WTC11 (cell line): ENCODE data around the gene RNPEPL1. TPM values are rescaled to one million over a fixed set of nuclear protein-coding genes. Genes with fewer than 3 reads are reported as not detected.

Source experiments
- ATAC-seq: fragments of 200-7000 bp; cut with Tn5 transposase; 2 replicates; pipeline ENCODE4 v1.10.0; 2021; ENCODE audit warnings: mild to moderate bottlenecking, moderate library complexity
- CTCF ChIA-PET: fragments of 300-600 bp; sonication (Branson Sonifier 250); formaldehyde crosslinking; loops from one replicate; lab custom pipeline; 2021; ENCODE audit warnings: antibody characterized with exemption; lab: Charles Lee
- POLR2A ChIA-PET: fragments of 350-600 bp; sonication (Branson Sonifier 250); formaldehyde crosslinking; loops from one replicate; lab custom pipeline; 2021; ENCODE audit warnings: antibody characterized with exemption; lab: Charles Lee
- DNase-seq: peaks from one replicate; pipeline ENCODE4 v3.0.0; 2021; ENCODE audit warnings: low spot score
- H3K27ac Mint-ChIP-seq: 2 replicates; pipeline ENCODE4 v1.8.0; 2021; ENCODE audit warnings: mixed read lengths
- H3K27me3 Mint-ChIP-seq: 2 replicates; pipeline ENCODE4 v1.8.0; 2021; ENCODE audit warnings: low read depth, mild to moderate bottlenecking, moderate library complexity, mixed read lengths
- H3K36me3 Mint-ChIP-seq: 2 replicates; pipeline ENCODE4 v1.8.0; 2021; ENCODE audit warnings: mixed read lengths
- H3K4me1 Mint-ChIP-seq: 2 replicates; pipeline ENCODE4 v1.8.0; 2022; ENCODE audit warnings: mixed read lengths
- H3K4me3 Mint-ChIP-seq: 2 replicates; pipeline ENCODE4 v1.8.0; 2021; ENCODE audit warnings: mild to moderate bottlenecking, moderate library complexity, mixed read lengths
- H3K9me3 Mint-ChIP-seq: 2 replicates; pipeline ENCODE4 v1.8.0; 2021; ENCODE audit warnings: mixed read lengths
- CREB1 ChIP-seq: sonication (generic); formaldehyde crosslinking; IDR thresholded peaks from 2 replicates; pipeline ENCODE4 v1.8.0; 2023; ENCODE audit warnings: mild to moderate bottlenecking, missing genetic modification reagents
- GRHL2 ChIP-seq: fragments of 250-450 bp; sonication (Bioruptor Pico); IDR thresholded peaks from 2 replicates; pipeline ENCODE4 v1.8.0; 2022; ENCODE audit warnings: mild to moderate bottlenecking, moderate library complexity; ENCODE audit not compliant: insufficient replicate concordance, severe bottlenecking
- HMGA2 ChIP-seq: fragments of 250-450 bp; sonication (Bioruptor Pico); IDR thresholded peaks from 2 replicates; pipeline ENCODE4 v1.4.0; 2021; ENCODE audit warnings: mild to moderate bottlenecking, moderate library complexity
- MYBL2 ChIP-seq: sonication (generic); formaldehyde crosslinking; IDR thresholded peaks from 2 replicates; pipeline ENCODE4 v1.8.1; 2023; ENCODE audit warnings: mild to moderate bottlenecking, moderate library complexity, missing genetic modification reagents
- NFYB ChIP-seq: sonication (generic); formaldehyde crosslinking; conservative IDR thresholded peaks from 2 replicates; pipeline ENCODE4 v1.8.0; 2022; ENCODE audit warnings: low read depth, missing genetic modification reagents
- NR3C1 ChIP-seq: sonication (generic); formaldehyde crosslinking; conservative IDR thresholded peaks from 2 replicates; pipeline ENCODE4 v1.8.1; 2023; ENCODE audit warnings: low read depth, mild to moderate bottlenecking, missing genetic modification reagents
- OVOL2 ChIP-seq: fragments of 250-450 bp; sonication (Bioruptor Pico); IDR thresholded peaks from 2 replicates; pipeline ENCODE4 v1.9.0; 2021; ENCODE audit warnings: mild to moderate bottlenecking, borderline replicate concordance
- PRRX2 ChIP-seq: fragments of 250-450 bp; sonication (Bioruptor Pico); IDR thresholded peaks from 2 replicates; pipeline ENCODE4 v1.8.0; 2021; ENCODE audit warnings: mild to moderate bottlenecking
- TCF7 ChIP-seq: sonication (generic); formaldehyde crosslinking; IDR thresholded peaks from 2 replicates; pipeline ENCODE4 v1.8.0; 2022; ENCODE audit warnings: mild to moderate bottlenecking, low read depth, missing genetic modification reagents, moderate library complexity
- TEAD1 ChIP-seq: sonication (generic); formaldehyde crosslinking; IDR thresholded peaks from 2 replicates; pipeline ENCODE4 v1.8.0; 2022; ENCODE audit warnings: mild to moderate bottlenecking, missing genetic modification reagents
- TEAD4 ChIP-seq: sonication (generic); formaldehyde crosslinking; IDR thresholded peaks from 2 replicates; pipeline ENCODE4 v1.8.0; 2022; ENCODE audit warnings: mild to moderate bottlenecking, missing genetic modification reagents
- ZNF121 ChIP-seq: sonication (generic); formaldehyde crosslinking; IDR thresholded peaks from 2 replicates; pipeline ENCODE4 v1.8.0; 2023; ENCODE audit warnings: missing genetic modification reagents
- ZNF138 ChIP-seq: sonication (generic); formaldehyde crosslinking; conservative IDR thresholded peaks from 2 replicates; pipeline ENCODE4 v1.8.1; 2022; ENCODE audit warnings: mild to moderate bottlenecking, moderate library complexity, missing genetic modification reagents
- ZNF232 ChIP-seq: sonication (generic); formaldehyde crosslinking; IDR thresholded peaks from 2 replicates; pipeline ENCODE4 v1.8.0; 2022; ENCODE audit warnings: mild to moderate bottlenecking, missing genetic modification reagents
- total RNA-seq: library from RNA; stranded (reverse); gene quantifications from 3 replicates; pipeline ENCODE4 v1.2.3, GENCODE V29; 2021
- TF ChIP-seq, protein P1 (sequence below): sonication (generic); formaldehyde crosslinking; IDR thresholded peaks from 2 replicates; pipeline ENCODE4 v1.8.1; 2022; ENCODE audit warnings: mild to moderate bottlenecking, moderate library complexity, missing genetic modification reagents
- TF ChIP-seq, protein P2 (sequence below): sonication (generic); formaldehyde crosslinking; IDR thresholded peaks from 2 replicates; pipeline ENCODE4 v1.8.1; 2023; ENCODE audit warnings: mild to moderate bottlenecking, missing genetic modification reagents, moderate library complexity
- TF ChIP-seq, protein P3 (sequence below): sonication (generic); formaldehyde crosslinking; IDR thresholded peaks from 2 replicates; pipeline ENCODE4 v1.8.1; 2022; ENCODE audit warnings: mild to moderate bottlenecking, missing genetic modification reagents, moderate library complexity, borderline replicate concordance
- TF ChIP-seq, protein P4 (sequence below): sonication (generic); formaldehyde crosslinking; IDR thresholded peaks from 2 replicates; pipeline ENCODE4 v1.8.0; 2022; ENCODE audit warnings: missing genetic modification reagents
- TF ChIP-seq, protein P5 (sequence below): fragments of 250-450 bp; sonication (Bioruptor Pico); IDR thresholded peaks from 2 replicates; pipeline ENCODE4 v1.9.0; 2021; ENCODE audit warnings: mild to moderate bottlenecking, borderline replicate concordance
- TF ChIP-seq, protein P6 (sequence below): sonication (generic); formaldehyde crosslinking; IDR thresholded peaks from 2 replicates; pipeline ENCODE4 v1.8.1; 2023; ENCODE audit warnings: mild to moderate bottlenecking, missing genetic modification reagents

The RNPEPL1 gene
- total RNA-seq, 1 experiment from 2014 or later, result 18.8 TPM

DNA sequence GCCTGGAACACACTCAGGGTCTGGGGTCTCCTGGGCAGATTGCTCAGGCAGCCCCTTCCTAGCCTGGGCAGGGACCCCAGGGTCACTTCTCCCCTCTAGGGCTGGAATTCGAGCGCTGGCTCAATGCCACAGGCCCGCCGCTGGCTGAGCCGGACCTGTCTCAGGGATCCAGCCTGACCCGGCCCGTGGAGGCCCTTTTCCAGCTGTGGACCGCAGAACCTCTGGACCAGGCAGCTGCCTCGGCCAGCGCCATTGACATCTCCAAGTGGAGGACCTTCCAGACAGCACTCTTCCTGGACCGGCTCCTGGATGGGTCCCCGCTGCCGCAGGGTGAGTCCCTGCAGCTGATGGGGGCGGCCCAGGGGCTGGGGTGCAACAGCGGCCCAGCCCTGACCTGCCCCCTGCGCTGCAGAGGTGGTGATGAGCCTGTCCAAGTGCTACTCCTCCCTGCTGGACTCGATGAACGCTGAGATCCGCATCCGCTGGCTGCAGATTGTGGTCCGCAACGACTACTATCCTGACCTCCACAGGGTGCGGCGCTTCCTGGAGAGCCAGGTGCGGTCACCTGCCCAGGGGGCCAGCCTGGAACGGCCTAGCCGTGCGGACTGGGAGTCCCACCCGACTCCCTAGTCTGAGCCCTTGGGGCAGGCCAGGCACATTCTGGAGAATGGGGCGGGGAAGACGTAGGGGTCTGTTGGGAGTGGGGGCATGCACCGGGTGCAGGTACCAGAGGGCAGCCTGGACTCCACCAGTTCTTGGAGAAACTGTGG, 8.3 kb downstream of the RNPEPL1 start:
- CTCF ChIA-PET, result interaction anchor here (1.9 kb wide), 1 partner anchor 10 kb away, joined by 4 read pairs; the partner anchor contains the start of gene CAPN10
- DNase-seq, result no peak

DNA sequence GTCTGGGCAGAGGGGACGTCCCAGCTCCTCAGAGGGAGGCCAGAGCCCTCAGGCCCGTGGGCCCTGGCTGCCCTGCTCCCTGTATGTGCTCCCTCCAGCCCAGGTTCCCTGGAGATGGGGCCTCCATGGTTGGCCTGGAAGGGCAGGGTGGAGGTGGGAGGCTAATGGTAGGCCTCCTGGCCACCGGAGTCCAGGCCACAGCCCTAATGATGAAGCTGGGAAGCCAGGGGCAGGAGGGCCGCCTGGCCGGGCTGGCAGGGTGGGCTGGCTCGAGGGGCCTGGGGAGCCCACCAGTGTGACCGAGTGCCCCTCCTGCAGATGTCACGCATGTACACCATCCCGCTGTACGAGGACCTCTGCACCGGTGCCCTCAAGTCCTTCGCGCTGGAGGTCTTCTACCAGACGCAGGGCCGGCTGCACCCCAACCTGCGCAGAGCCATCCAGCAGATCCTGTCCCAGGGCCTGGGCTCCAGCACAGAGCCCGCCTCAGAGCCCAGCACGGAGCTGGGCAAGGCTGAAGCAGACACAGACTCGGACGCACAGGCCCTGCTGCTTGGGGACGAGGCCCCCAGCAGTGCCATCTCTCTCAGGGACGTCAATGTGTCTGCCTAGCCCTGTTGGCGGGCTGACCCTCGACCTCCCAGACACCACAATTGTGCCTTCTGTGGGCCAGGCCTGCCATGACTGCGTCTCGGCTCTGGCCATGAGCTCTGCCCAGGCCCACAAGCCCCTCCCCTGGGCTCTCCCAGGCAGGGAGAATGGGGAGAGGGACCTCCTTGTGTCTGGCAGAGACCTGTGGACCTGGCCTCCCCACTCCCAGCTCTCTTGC, 9.2 kb downstream of the RNPEPL1 start:
- Mint-ChIP-seq H3K9me3 (no peaks in the 10 kb centered on the region), H3K27ac (no peak overlapping the region), H3K36me3 (no peaks in the 10 kb centered on the region; the same call in 1 of the 2 replicates), H3K27me3 (no peaks in the 10 kb centered on the region), H3K4me1 (peaks cover 12% of the 10 kb centered on the region), H3K4me3 (no peak overlapping the region)
- no peak for ATAC-seq
- CTCF ChIA-PET, result interaction anchor here (1.0 to 1.9 kb wide), 2 partner anchors 9 to 12 kb away, joined by 4 read pairs; partner anchors contain the start of gene CAPN10
- no peak for TF ChIP-seq OVOL2 (CRISPR knock-in tag)
- TF ChIP-seq, protein P1, sequence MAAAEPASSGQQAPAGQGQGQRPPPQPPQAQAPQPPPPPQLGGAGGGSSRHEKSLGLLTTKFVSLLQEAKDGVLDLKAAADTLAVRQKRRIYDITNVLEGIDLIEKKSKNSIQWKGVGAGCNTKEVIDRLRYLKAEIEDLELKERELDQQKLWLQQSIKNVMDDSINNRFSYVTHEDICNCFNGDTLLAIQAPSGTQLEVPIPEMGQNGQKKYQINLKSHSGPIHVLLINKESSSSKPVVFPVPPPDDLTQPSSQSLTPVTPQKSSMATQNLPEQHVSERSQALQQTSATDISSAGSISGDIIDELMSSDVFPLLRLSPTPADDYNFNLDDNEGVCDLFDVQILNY (CRISPR knock-in tag), result no peak
- TF ChIP-seq, protein P2, sequence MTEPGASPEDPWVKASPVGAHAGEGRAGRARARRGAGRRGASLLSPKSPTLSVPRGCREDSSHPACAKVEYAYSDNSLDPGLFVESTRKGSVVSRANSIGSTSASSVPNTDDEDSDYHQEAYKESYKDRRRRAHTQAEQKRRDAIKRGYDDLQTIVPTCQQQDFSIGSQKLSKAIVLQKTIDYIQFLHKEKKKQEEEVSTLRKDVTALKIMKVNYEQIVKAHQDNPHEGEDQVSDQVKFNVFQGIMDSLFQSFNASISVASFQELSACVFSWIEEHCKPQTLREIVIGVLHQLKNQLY (CRISPR knock-in tag), result no peak
- TF ChIP-seq, protein P3, sequence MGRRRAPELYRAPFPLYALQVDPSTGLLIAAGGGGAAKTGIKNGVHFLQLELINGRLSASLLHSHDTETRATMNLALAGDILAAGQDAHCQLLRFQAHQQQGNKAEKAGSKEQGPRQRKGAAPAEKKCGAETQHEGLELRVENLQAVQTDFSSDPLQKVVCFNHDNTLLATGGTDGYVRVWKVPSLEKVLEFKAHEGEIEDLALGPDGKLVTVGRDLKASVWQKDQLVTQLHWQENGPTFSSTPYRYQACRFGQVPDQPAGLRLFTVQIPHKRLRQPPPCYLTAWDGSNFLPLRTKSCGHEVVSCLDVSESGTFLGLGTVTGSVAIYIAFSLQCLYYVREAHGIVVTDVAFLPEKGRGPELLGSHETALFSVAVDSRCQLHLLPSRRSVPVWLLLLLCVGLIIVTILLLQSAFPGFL, result no peak
- TF ChIP-seq HMGA2 (CRISPR knock-in tag), result no peak
- no peak for TF ChIP-seq NFYB (CRISPR knock-in tag)
- TF ChIP-seq, protein P4, sequence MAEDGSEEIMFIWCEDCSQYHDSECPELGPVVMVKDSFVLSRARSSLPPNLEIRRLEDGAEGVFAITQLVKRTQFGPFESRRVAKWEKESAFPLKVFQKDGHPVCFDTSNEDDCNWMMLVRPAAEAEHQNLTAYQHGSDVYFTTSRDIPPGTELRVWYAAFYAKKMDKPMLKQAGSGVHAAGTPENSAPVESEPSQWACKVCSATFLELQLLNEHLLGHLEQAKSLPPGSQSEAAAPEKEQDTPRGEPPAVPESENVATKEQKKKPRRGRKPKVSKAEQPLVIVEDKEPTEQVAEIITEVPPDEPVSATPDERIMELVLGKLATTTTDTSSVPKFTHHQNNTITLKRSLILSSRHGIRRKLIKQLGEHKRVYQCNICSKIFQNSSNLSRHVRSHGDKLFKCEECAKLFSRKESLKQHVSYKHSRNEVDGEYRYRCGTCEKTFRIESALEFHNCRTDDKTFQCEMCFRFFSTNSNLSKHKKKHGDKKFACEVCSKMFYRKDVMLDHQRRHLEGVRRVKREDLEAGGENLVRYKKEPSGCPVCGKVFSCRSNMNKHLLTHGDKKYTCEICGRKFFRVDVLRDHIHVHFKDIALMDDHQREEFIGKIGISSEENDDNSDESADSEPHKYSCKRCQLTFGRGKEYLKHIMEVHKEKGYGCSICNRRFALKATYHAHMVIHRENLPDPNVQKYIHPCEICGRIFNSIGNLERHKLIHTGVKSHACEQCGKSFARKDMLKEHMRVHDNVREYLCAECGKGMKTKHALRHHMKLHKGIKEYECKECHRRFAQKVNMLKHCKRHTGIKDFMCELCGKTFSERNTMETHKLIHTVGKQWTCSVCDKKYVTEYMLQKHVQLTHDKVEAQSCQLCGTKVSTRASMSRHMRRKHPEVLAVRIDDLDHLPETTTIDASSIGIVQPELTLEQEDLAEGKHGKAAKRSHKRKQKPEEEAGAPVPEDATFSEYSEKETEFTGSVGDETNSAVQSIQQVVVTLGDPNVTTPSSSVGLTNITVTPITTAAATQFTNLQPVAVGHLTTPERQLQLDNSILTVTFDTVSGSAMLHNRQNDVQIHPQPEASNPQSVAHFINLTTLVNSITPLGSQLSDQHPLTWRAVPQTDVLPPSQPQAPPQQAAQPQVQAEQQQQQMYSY (CRISPR knock-in tag), result no peak
- no peak for TF ChIP-seq PRRX2 (CRISPR knock-in tag)
- TF ChIP-seq GRHL2 (CRISPR knock-in tag), result no peak
- POLR2A ChIA-PET, result no interaction called here
- DNase-seq, result no peak

More for the DNA sequence above, 8.3 kb downstream of the RNPEPL1 start:
- peaks cover 7% of the 10 kb centered on the region for H3K4me1 Mint-ChIP-seq
- H3K36me3 Mint-ChIP-seq, result no peaks in the 10 kb centered on the region; the same call in 1 of the 2 replicates
- no peak overlapping the region for H3K27ac Mint-ChIP-seq
- H3K27me3 Mint-ChIP-seq, result no peaks in the 10 kb centered on the region
- TF ChIP-seq ZNF121 (CRISPR knock-in tag), result no peak
- no peak for TF ChIP-seq MYBL2
- TF ChIP-seq, protein P5, sequence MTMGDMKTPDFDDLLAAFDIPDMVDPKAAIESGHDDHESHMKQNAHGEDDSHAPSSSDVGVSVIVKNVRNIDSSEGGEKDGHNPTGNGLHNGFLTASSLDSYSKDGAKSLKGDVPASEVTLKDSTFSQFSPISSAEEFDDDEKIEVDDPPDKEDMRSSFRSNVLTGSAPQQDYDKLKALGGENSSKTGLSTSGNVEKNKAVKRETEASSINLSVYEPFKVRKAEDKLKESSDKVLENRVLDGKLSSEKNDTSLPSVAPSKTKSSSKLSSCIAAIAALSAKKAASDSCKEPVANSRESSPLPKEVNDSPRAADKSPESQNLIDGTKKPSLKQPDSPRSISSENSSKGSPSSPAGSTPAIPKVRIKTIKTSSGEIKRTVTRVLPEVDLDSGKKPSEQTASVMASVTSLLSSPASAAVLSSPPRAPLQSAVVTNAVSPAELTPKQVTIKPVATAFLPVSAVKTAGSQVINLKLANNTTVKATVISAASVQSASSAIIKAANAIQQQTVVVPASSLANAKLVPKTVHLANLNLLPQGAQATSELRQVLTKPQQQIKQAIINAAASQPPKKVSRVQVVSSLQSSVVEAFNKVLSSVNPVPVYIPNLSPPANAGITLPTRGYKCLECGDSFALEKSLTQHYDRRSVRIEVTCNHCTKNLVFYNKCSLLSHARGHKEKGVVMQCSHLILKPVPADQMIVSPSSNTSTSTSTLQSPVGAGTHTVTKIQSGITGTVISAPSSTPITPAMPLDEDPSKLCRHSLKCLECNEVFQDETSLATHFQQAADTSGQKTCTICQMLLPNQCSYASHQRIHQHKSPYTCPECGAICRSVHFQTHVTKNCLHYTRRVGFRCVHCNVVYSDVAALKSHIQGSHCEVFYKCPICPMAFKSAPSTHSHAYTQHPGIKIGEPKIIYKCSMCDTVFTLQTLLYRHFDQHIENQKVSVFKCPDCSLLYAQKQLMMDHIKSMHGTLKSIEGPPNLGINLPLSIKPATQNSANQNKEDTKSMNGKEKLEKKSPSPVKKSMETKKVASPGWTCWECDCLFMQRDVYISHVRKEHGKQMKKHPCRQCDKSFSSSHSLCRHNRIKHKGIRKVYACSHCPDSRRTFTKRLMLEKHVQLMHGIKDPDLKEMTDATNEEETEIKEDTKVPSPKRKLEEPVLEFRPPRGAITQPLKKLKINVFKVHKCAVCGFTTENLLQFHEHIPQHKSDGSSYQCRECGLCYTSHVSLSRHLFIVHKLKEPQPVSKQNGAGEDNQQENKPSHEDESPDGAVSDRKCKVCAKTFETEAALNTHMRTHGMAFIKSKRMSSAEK (CRISPR knock-in tag), result no peak
- TF ChIP-seq TCF7 (CRISPR knock-in tag), result no peak
- TF ChIP-seq CREB1, result no peak
- TF ChIP-seq ZNF232 (CRISPR knock-in tag), result no peak
- no peak for TF ChIP-seq NR3C1
- TF ChIP-seq TEAD1, result no peak
- TF ChIP-seq, protein P6, sequence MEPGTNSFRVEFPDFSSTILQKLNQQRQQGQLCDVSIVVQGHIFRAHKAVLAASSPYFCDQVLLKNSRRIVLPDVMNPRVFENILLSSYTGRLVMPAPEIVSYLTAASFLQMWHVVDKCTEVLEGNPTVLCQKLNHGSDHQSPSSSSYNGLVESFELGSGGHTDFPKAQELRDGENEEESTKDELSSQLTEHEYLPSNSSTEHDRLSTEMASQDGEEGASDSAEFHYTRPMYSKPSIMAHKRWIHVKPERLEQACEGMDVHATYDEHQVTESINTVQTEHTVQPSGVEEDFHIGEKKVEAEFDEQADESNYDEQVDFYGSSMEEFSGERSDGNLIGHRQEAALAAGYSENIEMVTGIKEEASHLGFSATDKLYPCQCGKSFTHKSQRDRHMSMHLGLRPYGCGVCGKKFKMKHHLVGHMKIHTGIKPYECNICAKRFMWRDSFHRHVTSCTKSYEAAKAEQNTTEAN (CRISPR knock-in tag), result no peak
- no peak for TF ChIP-seq TEAD4 (CRISPR knock-in tag)
- TF ChIP-seq ZNF138 (CRISPR knock-in tag), result no peak
- TF ChIP-seq, protein P3, result no peak
- no peaks in the 10 kb centered on the region for H3K9me3 Mint-ChIP-seq
- no peak overlapping the region for H3K4me3 Mint-ChIP-seq
- ATAC-seq, result no peak
- POLR2A ChIA-PET, result no interaction called here
